ENCODE measurements around the gene AKAP11. TPM values are rescaled to one million over a fixed set of nuclear protein-coding genes. Genes with fewer than 3 reads are reported as not detected.

The AKAP11 gene
- total and polyA plus RNA-seq, 11 donors = 3.8 to 33.7 (median 24.0) TPM

DNA sequence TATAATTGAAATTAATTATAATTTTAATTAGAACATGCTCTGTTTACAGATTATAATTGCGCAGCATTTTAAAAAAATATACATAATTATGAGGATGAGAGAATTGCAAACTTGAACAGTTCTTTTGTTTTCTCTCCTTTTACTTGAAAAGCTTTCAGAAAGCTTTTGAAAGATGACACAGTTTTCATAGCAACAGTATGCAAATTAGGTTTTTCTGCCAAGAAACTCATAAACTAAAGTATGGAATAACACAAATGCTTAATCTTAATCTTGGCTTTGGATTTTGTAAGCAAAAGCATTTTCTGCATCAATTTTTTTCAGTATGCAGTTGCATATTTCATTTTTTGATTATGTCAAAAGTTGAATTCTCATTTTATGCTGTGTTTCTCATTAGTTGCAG lies 32.8 kb upstream of the AKAP11 start:
- no peak overlapping the region for H3K27ac ChIP-seq
- H3K27me3 ChIP-seq = no peaks in the 10 kb centered on the region
- intact Hi-C loops (cut with DNase I) = no loop called here
- ATAC-seq (no peak), DNase-seq (no peak)
- no peak overlapping the region for H3K4me3 ChIP-seq
- H3K4me1 ChIP-seq = peaks cover 0 to 6% (median 0%) of the 10 kb centered on the region in 12 donors
- WGBS, 4 donors = 92 to 96% (median 94%) methylated on average over 1 of the region's 1 CpG
- TF ChIP-seq, protein P1, sequence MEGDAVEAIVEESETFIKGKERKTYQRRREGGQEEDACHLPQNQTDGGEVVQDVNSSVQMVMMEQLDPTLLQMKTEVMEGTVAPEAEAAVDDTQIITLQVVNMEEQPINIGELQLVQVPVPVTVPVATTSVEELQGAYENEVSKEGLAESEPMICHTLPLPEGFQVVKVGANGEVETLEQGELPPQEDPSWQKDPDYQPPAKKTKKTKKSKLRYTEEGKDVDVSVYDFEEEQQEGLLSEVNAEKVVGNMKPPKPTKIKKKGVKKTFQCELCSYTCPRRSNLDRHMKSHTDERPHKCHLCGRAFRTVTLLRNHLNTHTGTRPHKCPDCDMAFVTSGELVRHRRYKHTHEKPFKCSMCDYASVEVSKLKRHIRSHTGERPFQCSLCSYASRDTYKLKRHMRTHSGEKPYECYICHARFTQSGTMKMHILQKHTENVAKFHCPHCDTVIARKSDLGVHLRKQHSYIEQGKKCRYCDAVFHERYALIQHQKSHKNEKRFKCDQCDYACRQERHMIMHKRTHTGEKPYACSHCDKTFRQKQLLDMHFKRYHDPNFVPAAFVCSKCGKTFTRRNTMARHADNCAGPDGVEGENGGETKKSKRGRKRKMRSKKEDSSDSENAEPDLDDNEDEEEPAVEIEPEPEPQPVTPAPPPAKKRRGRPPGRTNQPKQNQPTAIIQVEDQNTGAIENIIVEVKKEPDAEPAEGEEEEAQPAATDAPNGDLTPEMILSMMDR (IDR thresholded peaks at IDR 0.05) = no peak
- TF ChIP-seq POLR2A (IDR thresholded peaks at IDR 0.05) = no peak
- no peaks in the 10 kb centered on the region for H3K9me3 ChIP-seq
- H3K36me3 ChIP-seq = no peaks in the 10 kb centered on the region

DNA sequence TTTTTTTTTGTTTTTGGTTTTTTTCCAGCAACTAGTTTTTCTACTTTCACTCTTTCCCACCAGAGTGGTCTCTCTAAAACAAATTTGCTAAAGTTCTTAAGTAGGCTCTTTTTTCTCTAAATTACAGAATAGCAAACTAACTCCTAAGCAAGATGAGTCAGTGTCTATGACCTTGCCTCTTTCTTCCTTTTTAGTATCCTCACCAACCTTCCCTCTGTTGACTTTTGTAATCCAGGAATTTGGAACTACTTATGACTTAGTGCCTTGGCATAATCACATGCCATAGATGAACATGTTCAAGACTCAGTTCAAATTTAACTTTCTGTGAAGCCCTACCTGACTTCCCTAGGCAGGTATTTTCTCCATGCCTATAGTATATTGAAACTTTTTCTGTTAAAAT lies 32.3 kb upstream of the AKAP11 start:
- Histone ChIP-seq H3K36me3 (no peaks in the 10 kb centered on the region), H3K4me3 (no peak overlapping the region), H3K27ac (no peak overlapping the region), H3K9me3 (no peaks in the 10 kb centered on the region), H3K27me3 (no peaks in the 10 kb centered on the region), H3K4me1 (peaks cover 0 to 6% (median 0%) of the 10 kb centered on the region in 12 donors)
- no peak for DNase-seq
- ATAC-seq = no peak
- intact Hi-C loops (cut with DNase I) = no loop called here
- TF ChIP-seq POLR2A (IDR thresholded peaks at IDR 0.05) = no peak
- TF ChIP-seq, protein P1 (IDR thresholded peaks at IDR 0.05) = no peak

DNA sequence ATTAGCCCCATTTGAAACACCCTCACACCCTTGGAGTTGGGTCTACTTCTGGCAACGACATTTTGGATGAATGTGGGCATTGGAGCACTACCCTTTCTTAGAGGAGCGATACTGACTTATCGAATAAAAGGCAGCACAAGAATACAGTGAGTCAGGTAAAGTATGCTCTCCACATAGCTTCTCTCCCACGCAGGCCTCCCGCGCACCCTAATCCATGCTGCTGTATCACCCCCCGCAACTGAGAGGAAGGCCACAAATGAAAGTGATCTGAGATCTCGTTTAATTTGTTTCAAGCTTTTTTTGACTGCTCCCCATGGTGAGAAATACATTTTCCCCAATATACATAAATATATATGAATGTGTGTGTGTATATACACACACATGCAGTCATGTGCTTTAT lies 25.4 kb upstream of the AKAP11 start:
- no peak for DNase-seq
- no peak for TF ChIP-seq POLR2A (IDR thresholded peaks at IDR 0.05)
- TF ChIP-seq, protein P1 (IDR thresholded peaks at IDR 0.05) = no peak
- WGBS, 4 donors = 90 to 95% (median 94%) methylated on average over 8 of the region's 8 CpGs
- intact Hi-C loops (cut with DNase I) = no loop called here
- H3K4me1 ChIP-seq = no peaks in the 10 kb centered on the region
- no peaks in the 10 kb centered on the region for H3K36me3 ChIP-seq
- H3K27me3 ChIP-seq = no peaks in the 10 kb centered on the region
- no peak overlapping the region for H3K27ac ChIP-seq
- no peak overlapping the region for H3K4me3 ChIP-seq
- no peaks in the 10 kb centered on the region for H3K9me3 ChIP-seq
- ATAC-seq = no peak

DNA sequence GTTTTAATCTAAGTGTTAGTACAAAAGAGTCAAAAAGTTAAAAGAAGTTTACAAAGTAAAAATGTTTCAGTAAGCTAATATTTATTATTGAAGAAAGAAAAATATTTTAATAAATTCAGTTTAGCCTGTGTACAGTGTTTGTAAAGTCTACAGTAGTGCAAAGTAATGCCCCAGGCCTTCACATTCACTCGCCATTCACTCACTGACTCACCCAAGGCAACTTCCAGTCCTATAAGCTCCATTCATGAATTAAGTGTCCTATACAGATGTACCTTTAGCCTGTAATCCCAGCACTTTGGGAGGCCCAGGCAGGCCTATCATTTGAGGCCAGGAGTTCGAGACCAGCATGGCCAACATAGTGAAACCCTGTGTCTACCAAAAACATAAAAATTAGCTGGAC lies 24.1 kb upstream of the AKAP11 start:
- intact Hi-C loops (cut with DNase I) = no loop called here
- no peak for DNase-seq
- H3K4me3 ChIP-seq = no peak overlapping the region
- H3K27me3 ChIP-seq = no peaks in the 10 kb centered on the region
- no peaks in the 10 kb centered on the region for H3K4me1 ChIP-seq
- WGBS, 4 donors = 73 to 99% (median 95%) methylated on average over 2 of the region's 2 CpGs
- no peaks in the 10 kb centered on the region for H3K36me3 ChIP-seq
- ATAC-seq = no peak
- no peaks in the 10 kb centered on the region for H3K9me3 ChIP-seq
- H3K27ac ChIP-seq = no peak overlapping the region
- TF ChIP-seq, protein P1 (IDR thresholded peaks at IDR 0.05) = no peak
